CD4-positive, alpha-beta T cell treated with Interleukin-6 at 100 ng/mL for 8 hours (primary cell): ENCODE measurements around the gene RFT1.

ENCODE experiments used
- DNase-seq: peaks from one replicate; pipeline ENCODE4 v3.0.0-alpha.2; 2020; ENCODE audit warnings: mixed read lengths, low spot score

Gene RFT1

DNA sequence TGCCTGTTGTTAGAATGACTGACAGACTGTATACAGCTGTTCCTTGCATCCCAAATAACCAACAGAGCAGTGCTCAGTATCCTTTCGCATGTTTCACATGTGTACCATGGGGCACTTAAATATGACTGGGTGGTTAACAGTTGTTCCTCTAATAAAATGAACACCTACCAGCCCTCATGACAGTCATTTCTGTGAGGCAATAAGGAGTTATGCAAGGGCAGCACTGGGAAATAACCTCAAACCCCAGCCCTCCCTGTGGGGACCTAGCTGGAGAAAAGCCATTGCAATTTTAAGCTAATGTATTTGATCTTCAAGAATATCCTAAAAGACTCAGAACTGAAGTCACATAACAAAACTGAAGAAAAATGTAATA, 7.3 kb downstream of the RFT1 start:
- DNase-seq: no peak

DNA sequence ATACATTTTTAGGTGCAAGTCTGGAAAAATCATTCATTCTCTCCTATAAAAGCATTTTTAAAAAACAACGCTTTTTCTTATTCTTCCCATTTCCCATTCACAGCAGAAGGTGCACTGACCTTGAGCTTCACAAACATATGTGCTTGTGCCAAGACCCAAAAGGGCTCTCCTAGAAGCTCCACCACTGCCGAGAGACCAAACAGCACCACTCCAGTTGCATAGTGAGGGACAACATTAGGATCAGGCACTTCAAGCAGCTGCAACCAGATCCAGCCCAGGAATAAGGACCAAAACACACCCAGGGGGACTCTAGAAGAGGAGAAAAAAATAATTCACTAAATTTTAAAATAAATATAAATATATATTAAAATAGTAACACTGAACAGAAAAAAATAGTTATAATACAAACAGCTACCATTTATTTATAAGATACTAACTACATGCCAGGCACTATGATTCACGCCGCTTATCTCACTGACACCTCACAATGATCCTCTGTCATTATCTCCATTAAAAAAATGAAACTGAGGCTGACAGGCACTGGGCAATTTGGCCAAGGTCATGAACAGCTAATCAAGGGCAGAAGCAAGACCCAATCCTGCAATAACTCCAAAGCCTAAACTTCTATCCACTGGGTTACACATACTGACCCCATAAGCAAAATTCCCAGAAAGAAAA, 7.8 kb downstream of the RFT1 start:
- DNase-seq: no peak

DNA sequence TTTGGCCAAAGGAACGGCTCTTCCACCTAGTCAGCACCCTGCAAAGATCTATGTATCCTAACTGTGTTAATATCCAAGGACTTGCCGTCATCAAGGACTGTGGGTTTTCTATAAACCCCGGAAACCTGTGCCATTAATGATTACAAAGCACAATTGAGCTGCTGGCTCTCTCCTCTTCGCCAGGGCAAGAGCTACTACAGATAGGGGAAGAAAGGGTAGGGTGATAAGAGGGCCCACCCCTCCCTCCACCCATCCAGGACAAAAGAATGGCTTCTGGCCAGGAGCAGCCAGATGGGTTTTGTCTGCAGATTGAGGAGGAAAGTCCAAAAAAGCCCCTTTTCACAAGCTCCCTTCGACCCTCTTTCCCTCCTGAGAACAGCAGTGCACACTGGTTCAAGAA, 9.9 kb downstream of the RFT1 start:
- DNase-seq: no peak

DNA sequence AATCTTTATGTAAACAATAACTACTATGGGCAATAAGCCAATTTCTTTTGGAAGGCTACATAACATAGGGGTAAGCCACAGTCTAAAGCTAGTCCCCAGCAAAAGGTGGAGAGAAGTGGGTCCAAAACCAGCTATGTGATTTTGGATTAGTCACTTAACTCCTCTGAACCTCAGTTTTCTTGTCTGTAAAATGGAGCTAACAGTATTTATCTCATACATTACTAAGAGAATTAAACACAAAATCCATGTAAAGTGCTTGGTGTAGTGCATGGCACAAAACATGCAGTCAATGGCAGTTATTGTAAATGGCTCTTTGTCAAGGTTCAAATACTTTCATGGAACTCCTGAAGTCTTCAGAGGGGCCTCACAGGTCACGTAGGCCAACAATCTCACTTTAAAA, 13.3 kb downstream of the RFT1 start:
- DNase-seq: no peak

DNA sequence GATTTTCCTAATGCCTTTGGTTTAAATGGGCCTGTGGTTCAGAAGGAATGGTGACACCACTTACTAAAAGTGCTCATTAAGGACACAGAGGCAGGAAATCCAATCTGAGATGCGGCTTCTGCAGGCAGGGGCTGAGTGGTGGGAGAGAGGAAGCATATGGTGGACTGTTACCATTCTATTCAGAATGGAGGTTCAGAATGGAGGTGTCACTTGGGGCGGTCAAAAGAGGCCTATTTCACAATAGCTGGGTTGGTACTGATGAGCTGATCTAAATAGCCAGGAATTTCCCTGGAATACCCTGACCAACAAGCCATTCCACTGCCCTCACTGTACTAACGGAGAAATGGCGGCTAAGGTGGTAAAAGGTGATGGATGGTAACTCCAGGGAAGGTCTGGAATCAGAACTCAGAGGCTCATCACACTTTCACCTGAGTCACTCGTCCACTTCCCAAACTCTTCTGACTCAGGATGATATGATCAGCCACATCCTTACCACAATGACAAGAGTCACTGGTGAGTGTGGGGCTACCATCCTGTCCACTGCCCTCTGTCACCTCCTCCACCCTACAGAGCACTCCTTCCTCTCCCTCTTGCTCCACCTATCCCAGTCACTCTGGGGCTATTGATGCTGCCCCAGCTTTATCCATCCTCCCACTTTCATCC, 15.7 kb downstream of the RFT1 start:
- no peak for DNase-seq

DNA sequence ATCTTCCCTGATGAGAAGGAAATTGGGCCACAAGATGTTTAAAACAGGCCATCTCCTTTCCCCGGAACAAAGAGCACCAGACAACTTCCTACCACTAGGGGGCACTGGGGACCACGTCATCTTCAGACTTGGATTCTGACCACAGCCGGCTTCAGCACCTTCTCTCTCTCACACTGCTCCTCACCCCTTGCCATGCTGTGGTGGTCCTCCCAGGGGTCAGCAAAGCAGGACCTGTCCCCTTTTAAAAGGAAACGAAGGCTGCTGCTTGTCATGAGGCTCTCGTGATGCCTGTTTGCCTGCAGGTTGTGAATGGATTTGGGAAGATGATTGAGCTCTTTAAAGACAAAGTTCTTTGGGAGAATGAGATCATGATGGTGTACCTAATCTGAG, 16.2 kb downstream of the RFT1 start:
- DNase-seq: peak; percentile 82

DNA sequence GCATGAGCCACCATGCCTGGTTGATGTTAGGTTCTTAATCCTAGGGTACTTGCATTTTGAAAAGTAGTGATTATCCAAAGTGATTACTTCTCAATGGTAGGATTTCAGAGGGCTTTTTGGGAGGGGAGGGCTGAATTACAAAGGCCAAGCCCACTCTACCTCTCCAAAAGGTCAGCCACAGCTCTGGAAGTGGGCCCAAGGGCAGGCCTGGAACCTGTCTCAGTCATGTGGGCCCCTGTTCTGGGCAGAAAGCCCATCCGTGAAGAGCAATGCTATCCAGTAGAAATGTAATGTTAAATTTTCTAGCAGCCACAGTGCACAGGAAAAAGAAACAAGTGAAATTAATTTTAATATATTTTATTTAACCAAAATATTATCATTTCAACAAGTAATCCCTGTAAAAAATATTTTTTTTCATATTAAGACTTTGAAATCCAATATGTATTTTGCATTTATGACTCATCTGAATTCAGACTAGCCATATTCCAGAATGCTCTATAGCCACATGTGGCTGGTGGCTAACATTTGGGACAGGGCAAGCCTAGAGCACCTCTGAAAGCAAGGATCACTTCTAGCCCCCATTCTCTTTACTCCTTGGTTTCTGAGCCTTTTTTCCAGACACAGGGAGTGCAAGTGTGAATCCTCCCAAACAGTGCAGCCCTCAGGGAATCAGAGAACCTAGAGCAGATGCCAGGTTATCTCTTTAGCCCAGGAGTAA, 16.8 kb downstream of the RFT1 start:
- DNase-seq: no peak

DNA sequence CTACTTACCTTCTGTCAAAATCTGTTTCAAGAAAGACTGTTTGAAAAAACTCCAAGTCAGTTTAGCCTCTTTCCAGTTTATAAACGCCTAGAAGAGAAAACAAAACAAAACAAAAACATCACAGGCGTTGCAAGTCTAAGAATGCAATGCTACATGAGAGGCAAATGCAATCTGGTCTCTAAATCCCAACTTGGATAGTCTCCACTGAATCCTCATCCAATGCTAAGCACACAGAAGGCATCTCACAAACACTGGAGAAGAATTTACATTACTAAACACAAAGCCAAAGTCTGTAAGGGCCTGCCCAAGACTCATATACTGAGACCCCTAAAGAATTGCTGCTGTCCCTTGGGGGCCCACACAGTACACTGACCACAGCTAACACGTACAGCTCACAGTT, 18.4 kb downstream of the RFT1 start:
- DNase-seq: no peak

DNA sequence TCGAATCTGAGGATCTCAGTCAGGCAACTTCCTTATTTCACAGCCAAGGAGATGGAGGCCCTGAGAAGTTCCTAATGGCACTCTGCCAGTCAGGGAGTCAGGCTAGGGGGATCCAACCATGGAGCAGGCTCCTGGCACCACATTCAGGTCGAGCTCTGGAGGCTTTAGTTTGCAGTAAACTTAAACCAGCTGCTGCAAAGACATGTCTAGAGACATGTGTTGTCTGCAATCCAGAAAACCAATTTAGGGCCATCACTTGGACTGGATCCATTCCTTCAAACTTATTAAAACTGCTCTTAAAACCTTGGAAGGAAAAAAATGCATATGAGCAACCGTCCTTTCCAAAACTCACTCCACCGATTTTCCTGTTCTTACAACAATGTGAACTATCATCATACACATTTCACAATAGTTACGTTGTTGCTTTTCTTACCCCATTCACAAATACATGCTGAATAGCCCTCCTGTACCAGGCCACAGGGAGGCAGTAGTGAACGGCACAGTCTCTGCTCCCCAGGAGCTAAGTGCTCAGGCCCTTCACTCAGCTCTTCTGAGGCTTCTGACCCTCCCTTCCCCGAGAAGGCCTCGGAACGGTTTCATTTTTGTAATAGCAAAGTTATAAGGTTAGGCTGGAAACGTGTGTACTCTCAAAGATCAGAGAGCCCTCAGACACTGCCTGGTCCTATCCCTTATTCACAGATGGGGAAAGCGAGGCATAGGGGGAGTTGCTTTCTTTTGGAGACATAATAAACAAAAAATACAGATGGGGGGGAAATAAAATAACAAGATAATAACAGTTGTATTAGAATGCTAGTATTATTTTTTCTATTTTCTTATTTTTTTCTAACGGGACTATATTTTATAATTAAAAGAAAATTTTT, 20.1 kb downstream of the RFT1 start:
- DNase-seq: peak; percentile 24

DNA sequence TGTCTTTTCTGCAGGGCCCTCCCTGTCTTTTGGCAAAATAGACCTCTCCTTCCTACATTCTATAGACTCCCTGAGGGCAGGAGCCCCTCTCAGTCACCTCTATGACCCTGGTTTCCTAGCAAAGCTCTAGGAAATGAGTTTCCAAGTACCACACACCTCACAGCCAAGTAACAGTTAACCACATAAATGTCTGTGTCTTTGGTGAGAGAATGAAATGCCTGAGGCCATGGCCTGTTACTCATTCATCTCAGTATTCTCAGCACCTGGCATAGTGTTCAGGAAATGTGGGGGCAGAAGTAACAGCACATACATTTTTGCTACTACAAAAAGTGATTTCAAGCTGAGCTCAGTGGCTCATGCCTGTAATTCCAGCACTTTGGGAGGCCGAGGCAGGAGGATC, 21.0 kb downstream of the RFT1 start:
- DNase-seq: no peak

DNA sequence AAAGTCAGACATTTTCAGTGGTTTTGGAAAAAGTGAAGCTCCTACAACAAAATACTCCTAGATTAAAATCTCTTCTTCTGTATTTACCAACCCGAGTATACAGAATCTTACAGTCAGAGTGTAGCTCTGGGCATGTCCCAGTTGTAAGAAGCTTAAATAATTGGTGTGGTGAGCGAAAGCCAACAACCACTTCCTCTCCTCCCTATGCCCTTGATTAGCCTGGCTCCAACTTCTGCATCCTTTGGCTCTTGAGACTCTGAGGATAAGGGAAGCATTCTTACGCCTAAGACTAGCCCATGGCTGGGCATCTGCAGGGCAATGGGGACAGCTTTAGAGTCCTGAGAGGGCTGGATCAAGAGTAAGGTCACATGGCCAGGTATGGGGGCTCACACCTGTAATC, 25.5 kb downstream of the RFT1 start:
- DNase-seq: no peak

DNA sequence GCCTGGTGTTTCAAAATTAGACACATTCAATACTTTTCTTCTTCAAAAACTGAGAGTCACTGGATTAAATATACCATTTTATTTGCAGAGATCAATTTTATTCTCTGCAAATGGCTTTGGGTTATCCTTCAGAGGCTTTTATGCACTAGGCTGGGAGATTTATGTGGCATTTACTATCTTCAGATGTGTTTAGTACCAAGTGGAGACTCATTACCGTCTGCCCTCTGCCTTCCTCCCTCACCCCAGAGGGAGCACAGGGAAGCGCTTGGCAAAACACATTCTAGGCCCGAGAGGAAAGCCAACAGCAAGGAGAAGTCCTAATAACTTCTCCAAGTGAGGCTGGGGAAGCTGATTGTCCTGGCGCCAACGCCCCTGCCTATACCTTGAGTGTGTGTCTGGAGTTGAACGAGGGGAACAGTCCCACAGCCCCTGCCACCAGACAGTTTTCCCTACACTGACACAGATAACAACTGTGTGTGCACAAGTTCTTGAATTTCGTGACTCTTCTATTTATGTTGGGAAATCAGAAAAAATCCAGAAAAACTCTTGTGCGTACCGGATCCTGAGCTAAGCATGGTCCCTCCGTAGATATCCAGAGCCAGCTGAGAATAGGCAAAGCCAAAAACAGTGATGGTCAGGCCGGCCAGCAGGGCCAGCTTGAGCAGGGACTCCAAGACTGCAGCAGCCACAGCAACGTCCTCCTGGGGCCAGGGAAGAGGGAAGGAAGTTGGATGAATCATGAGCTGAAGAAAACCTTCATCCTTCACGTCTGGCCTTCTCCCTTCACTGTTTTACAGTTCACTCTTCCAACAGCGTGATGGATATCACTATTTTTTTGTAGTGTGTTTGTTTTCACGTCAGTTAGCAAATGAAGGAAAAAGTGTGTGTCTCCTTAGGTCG, 26.6 kb downstream of the RFT1 start:
- no peak for DNase-seq

DNA sequence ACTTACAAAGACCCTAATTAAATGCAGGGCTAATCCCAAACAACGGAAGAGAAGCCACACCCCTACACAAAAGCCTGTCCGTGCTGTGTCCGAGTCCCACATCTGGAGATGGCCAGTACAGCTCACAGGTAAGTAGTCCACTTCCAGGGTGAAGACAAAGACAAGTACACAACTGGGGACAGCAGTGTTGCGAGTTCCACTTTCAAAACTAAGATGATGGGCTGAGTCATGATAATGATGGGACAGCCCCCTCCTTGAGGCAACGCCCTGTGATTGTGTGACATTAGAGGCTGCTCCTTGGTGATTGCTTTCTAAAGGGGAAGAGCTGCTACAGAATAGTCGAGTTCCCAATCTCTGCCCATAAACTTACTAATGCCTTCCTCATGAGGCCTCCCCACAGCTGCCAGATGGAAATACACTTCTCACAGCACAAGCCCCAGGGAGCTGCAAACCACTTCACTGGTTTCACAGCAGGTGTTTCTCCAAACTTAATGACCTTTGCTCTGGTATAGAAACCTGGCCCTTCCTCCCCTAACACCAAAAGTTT, 27.6 kb downstream of the RFT1 start:
- peak; percentile 10 for DNase-seq

DNA sequence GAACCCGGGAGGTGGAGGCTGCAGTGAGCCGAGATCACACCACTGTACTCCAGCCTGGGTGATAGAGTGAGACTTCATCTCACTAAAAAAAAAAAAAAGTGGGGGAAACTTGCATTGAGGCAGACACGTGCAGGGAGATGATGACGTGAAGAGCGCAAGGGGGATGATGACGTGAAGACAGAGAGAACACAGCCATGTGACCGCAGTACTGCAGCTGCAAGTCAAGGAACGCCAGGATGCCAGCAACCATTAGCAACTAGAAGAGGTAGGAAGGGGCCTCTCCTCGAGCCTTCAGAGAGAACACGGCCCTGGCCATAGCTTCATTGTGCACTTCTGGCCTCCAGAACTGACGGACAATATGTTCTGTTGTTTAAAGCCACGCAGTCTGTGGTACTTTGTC, 28.3 kb downstream of the RFT1 start:
- no peak for DNase-seq

DNA sequence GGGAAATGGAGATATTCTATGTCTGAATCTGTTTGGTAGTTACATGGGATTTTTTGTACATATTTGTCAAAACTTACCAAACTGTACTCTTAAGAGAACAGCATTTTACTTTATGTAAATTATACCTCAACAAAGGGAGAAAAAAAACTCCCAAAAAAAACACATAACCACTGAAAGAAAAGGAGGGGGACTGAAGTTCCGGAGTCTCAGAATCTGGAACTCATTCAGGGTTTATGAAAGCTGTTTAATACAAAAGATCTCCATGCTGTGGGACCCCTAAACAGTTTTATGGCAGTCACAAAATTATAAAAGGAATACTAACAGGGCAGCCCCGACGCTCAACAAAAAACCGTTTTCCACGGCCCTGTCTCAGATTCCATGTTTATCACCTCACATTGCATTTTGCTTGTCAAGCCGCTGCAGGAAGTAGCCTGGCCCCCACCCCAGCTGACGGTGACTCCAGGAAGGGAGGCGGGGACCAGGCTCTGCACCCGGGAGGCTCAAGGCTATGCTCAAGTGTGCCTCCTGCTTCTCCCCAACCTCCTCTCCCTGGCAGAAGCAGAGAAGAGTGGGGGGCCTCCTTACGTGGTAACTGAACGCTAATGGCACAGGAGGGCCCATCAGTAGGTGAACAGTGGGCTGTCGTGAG, 29.3 kb downstream of the RFT1 start:
- DNase-seq: peak; percentile 19

DNA sequence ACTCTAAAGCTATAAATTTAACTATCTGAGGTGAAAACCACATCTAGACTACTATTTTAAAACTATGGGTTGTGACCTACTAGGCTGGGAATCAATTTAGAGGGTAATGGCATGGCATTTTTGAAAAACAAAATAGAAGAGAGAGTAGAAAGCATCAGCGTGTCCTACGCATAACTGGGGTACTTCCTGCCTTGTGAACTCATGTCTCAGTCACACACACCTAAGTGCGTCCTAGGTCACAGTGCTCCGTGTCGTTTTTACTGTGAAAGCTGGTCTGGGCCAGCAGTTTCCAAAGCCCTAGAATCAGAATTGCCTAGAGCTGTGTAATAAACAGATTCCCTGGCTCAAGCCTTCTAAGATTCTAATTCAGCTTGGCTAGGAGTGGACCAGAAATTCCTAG, 32.3 kb downstream of the RFT1 start:
- no peak for DNase-seq

DNA sequence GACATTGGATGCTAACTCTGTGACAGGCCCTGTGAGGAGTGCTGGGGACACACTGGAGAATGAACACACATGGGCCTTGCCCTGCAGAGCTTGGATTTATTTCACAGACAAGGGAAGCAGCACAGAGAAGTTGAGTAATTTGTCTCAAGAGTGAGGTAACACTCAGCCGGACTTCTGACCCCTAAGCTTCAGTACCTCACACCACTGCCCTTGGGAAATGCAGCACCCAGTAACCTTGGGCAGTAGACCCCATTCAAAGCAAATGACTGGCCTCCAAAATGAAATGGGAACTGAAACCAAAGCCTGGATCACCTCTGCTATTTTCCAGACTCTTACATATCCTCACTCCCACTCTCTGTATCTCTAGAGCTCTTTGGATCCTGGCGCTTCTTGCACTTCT, 37.3 kb downstream of the RFT1 start:
- no peak for DNase-seq

DNA sequence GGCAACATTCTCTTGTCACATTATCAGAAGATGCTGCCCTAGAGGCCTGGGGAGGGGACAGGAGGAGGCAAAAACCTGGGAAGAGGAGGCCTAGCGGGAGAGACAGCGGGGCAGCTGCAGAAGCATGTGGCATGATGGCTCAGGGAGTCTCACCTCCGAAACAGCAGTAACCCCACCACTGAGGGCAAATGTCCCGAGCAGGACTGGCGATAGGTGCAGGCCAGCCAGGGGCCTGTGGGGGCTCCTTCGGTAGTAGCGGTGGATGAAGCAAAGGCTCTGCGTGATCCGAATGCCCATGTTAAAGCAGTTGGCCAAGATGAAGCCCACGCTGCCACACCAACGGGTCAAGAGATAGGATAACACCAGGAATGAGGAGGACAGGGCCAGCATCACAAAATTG, 38.0 kb downstream of the RFT1 start:
- no peak for DNase-seq

DNA sequence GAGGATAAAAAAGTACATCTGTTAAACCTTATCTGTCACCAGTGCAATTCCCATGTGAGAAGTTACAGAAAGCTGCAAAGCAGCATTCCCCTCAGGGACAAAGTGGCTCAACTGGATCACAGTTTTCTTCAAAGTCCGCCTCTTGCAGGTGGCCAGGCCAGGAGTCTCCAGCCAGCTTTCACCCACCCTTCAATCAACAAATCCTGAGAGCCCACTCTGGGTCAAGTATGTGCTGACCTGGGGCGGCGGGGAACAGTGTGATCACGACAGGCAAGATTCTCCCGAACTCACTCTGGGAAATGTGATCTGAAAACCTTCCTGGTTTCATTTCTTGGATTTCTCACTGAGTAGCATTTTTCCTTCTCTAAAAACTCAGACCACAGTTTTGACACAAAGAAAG, 39.2 kb downstream of the RFT1 start:
- no peak for DNase-seq

DNA sequence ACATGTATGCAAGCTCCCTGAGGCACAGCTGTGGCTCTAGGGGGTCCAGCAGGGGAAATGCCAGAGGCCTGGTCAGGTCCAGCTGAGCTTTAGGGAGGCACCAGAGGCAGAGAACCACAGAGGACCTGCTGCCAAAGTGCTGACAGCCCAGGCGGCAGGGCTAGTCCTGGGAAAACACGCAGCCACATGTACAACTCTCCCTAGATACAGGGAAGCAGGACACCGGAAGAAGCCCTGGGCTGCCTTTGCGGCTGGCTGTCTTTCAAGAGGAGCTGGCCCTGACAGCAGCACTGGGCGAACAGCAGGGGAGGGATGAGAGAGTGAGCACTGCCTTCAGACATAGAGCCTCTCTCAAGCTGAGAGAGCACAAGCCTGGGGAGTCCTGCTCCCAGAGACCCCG, 40.7 kb downstream of the RFT1 start:
- DNase-seq: no peak

DNA sequence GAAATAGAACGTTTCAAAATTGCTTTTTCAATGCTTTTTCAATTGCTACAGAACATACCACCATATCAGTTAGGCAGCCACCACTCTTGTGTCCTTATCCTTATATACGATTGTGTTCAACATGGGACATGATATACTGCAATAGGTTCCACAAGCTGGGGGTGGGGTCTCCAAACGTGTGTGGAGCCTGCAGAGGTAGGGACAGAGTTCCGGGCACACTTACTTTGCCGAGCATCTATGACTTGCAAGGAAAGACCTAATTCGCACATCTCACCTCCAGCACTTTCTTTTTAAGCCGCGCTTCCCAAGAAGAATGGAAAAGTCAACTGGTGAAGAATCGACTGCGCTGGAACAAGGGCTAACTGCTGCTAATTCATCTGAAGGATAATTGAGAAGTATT, 44.8 kb downstream of the RFT1 start:
- no peak for DNase-seq
